HUDEP-2 (cell line): ENCODE data around the gene SSBP4.
"Not testable (repeated sequence)": the region's sequence is repeated elsewhere in the genome, so short reads cannot be mapped to it uniquely, and the experiment has no call there.

ENCODE experiments used
- DNase-seq, 76 experiments: peaks; one replicate each; lab custom pipeline; 2025; ENCODE audit not compliant: unreplicated experiment in 76 of 76; lab: John Stamatoyannopoulos, UW

The SSBP4 gene

GRCh38 chr19:18392926-18393325, 26.3 kb upstream of the SSBP4 start:
- DNase-seq = no peak

- DNase-seq = no peak
These were observed 25.4 kb upstream of the SSBP4 start for GRCh38 chr19:18393836-18394235.

GRCh38 chr19:18396471-18397241, 22.5 kb upstream of the SSBP4 start:
- no peak for DNase-seq

GRCh38 chr19:18397242-18398202, 21.7 kb upstream of the SSBP4 start, which contains the start of gene LRRC25:
LRRC25 (minus strand) TSS chr19:18397622; CDS start chr19:18396963, 659 bp downstream.
- peak in 21 of 76 experiments; percentile 15 to 46 (median 32) for DNase-seq

GRCh38 chr19:18399008-18399407, 20.2 kb upstream of the SSBP4 start:
- peak in 60 of 76 experiments; percentile 20 to 83 (median 66) for DNase-seq

GRCh38 chr19:18401580-18402112, 17.6 kb upstream of the SSBP4 start:
- peak in 71 of 76 experiments; percentile 28 to 89 (median 76) for DNase-seq

- DNase-seq = not testable (repeated sequence)
These were observed 16.5 kb upstream of the SSBP4 start for GRCh38 chr19:18402455-18403248.

- DNase-seq = not testable (repeated sequence)
These were observed 13.4 kb upstream of the SSBP4 start for GRCh38 chr19:18405754-18406153.

- no peak for DNase-seq
These were observed 12.4 kb upstream of the SSBP4 start for GRCh38 chr19:18406749-18407148.

GRCh38 chr19:18408053-18408476, 11.1 kb upstream of the SSBP4 start:
- peak in 43 of 76 experiments; percentile 19 to 72 (median 47) for DNase-seq

GRCh38 chr19:18412610-18413239, 6.5 kb upstream of the SSBP4 start:
- DNase-seq = no peak

GRCh38 chr19:18414504-18415177, 4.6 kb upstream of the SSBP4 start:
- DNase-seq = peak in 40 of 76 experiments; percentile 17 to 69 (median 48)

- peak in 71 of 76 experiments; percentile 32 to 89 (median 73) for DNase-seq
These were observed 3.9 kb upstream of the SSBP4 start for GRCh38 chr19:18415178-18415867.

GRCh38 chr19:18416778-18417249, 2.4 kb upstream of the SSBP4 start:
- DNase-seq = peak in 74 of 76 experiments; percentile 71 to 98 (median 94)

- peak in 71 of 76 experiments; percentile 50 to 98 (median 84) for DNase-seq
These were observed 1.8 kb upstream of the SSBP4 start for GRCh38 chr19:18417250-18418028.

GRCh38 chr19:18418029-18418482, 1.1 kb upstream of the SSBP4 start:
- peak in 25 of 76 experiments; percentile 30 to 73 (median 57) for DNase-seq

GRCh38 chr19:18418483-18419194, 559 bp upstream of the SSBP4 start:
- DNase-seq = peak in 58 of 76 experiments; percentile 39 to 98 (median 69)
